Retina (tissue), 1 donor: Measurements from ENCODE around the gene EMX1.

ENCODE experiments used
- DNase-seq: peaks from one replicate; pipeline ENCODE4 v3.0.0-alpha.2; 2016

Gene EMX1

DNA sequence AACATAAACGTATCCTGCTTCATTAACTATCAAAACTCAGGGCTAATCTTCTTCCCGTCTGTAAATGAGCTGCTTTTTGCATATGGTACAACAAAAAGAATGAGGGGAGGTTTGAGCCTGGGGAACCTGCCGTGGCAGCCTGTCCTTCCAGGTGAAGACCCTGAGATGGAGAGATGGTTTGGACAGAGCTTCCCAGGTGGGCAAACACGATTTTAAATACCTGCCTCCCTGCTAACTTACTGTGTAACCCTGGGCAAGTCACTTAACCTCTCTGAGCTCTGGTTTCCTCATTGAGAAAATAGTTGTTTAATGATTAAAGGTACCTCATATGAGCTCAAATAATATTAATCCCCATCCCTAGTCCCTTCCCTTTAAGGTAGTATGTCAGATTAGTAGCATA is 9.0 kb downstream of the EMX1 start:
- no peak for DNase-seq

DNA sequence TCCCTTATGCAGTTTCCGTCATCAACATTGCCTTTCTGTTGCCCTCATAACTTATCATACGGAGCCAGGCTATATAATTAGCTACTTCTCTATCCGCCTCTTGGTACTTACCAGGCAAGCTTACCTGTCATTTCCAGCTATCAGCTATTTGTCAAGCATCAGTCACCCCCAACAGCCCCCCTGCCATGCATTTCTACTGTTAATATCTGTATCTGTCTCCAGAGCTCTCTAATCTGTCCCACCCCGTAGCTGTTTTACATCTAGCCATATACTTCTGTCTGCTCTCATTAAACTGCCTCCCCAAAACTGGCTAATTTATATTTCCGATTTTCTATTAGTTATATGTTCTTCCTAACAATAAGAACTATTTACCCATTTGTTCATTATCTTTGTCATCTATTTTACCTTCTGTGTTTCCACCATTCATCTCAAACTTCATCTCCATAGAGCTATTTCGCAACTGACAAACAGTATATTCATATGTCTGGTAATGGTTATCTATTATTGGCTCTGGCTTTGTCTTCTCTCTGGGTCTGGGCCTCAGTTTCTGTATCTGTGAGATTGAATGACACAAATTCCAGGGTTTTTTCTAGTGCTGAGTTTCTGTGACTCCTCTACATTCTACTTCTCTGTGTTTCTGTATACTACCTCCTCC is 9.6 kb downstream of the EMX1 start:
- no peak for DNase-seq

DNA sequence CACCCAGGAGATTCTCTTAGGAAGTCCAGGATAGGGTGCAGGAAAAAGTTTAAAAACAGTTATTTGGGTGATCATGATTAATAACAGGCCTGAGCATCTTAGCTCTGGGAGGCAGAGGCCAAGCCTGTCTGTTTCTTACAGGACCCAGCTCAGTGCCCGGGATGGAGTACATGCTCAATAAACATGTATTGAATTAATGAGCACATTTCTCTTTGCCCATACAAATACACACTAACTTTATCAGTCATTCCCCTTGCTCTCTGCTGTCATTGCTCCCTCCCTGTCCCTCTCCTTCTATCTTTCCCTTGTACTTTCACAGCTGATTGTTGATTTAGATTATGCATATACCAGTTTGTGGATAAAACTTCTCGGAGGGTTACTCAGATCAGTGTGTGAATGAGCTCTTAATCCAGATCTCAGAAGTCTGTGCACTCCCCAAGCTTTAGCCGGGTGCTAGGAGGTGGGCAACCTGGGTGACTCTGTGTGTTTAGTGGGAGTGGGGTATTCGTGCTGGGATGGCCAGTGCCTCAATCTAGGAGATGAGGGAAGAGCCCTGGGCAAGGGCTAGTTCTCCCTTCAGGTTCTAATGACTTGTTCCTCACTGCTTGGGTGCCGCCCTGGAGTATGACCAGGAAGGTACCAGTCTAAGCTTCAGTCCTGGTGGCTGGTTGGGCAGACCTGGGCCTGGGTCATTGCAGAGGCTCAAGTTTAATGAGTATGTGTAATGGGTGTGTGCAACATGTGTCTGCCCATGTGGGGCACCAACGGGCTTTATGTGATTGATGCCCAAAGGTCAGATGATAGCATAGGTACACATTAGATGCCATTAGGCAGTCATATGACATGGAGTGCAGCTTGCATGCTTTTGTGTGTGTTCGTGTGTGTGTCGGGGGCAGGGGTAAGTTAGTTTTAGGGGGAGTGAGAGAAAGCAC is 10.6 kb downstream of the EMX1 start:
- DNase-seq: no peak

DNA sequence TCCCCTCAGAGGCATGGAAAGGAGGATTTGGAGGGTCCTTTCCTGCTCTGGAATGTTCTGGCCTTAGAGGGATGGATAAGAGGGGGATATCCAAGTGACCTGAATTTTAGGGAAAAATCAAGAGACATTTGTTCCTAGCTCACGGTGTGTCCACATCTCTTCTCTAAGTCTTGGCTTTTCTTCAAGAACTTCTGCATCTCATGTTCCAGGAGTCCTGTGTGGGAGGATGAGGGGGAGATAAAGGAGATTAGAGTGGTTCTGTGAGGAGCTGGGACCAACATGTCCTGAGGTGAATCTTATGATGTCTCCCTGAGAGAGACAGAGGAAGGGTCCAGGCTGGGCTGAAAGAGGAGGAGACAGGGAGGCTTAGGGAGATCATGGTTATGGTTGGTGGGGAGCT is 11.7 kb downstream of the EMX1 start:
- no peak for DNase-seq

DNA sequence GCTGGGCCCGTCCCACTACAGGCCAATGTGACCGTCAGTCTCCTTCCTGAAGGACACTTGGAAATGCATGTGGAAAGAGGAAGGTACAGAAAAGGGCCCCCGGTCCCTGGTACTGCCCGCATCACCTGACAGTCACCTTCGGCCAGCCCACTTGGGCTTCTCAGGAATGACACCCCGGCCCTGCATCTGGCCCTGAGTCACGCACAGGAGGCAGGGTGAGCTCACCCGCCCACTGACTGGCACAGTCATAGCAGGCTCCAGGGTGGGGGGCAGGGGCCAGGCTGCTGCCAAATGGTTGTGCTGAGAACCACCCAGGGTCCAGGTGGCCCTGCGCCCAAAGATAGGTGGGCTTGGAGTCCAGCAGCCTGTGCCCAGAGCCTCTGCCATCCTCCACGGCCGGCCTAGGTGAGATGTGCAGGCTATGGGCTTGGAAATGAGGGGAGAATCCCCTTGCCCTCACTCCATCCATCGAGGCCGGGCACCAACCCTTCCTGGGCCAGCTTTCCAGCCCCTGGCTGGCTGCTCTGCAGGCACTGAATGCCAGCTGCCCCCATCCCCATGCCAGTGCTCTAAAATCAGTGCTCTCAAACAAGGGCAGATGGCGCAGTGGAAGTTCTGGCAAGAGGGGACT is 14.1 kb downstream of the EMX1 start:
- no peak for DNase-seq

DNA sequence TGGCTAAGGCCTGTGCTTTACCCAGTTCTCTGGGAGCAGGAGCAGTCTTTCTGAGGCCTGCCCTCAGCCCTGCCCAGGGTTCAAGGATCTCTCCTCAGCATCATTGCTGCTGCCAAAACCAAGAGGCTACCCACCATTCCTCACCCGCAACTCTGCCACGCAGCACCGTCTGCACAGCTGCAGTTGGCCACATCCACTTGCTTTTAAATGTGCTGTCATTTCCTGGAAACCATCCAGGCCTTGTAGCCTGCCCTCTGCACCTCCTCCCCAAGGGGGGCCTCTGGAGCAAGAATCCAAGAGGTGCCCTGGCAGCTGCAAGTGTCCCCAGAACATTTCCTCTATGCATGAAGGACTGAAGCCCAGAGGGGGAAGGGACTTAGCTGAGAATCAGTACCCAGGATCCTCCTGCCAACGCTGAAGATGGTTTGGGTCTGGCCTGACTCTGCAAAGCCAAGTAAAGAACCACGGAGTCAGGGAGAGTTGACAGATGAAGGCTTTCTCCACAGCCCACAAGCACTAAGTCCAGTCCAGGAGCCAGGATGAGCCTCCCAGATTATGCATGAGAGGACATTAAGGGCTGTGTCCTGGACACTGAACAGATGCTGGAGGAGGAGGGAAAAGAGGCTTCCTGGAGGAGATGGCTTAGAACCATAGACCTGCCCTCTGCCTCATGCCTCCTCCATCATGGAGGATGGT is 14.9 kb downstream of the EMX1 start:
- no peak for DNase-seq

DNA sequence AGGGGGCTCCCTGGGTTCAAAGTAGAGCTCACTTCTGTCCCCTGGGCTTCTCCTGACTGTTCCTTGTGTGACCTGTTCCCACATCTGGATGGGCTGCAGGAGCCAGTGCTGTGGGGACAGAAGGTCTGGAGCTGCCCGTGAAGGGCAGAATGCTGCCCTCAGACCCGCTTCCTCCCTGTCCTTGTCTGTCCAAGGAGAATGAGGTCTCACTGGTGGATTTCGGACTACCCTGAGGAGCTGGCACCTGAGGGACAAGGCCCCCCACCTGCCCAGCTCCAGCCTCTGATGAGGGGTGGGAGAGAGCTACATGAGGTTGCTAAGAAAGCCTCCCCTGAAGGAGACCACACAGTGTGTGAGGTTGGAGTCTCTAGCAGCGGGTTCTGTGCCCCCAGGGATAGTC is 15.5 kb downstream of the EMX1 start:
- DNase-seq: no peak

DNA sequence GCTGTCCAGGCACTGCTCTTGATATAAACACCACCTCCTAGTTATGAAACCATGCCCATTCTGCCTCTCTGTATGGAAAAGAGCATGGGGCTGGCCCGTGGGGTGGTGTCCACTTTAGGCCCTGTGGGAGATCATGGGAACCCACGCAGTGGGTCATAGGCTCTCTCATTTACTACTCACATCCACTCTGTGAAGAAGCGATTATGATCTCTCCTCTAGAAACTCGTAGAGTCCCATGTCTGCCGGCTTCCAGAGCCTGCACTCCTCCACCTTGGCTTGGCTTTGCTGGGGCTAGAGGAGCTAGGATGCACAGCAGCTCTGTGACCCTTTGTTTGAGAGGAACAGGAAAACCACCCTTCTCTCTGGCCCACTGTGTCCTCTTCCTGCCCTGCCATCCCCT is 15.9 kb downstream of the EMX1 start:
- no peak for DNase-seq

DNA sequence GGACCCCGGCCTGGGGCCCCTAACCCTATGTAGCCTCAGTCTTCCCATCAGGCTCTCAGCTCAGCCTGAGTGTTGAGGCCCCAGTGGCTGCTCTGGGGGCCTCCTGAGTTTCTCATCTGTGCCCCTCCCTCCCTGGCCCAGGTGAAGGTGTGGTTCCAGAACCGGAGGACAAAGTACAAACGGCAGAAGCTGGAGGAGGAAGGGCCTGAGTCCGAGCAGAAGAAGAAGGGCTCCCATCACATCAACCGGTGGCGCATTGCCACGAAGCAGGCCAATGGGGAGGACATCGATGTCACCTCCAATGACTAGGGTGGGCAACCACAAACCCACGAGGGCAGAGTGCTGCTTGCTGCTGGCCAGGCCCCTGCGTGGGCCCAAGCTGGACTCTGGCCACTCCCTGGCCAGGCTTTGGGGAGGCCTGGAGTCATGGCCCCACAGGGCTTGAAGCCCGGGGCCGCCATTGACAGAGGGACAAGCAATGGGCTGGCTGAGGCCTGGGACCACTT is 16.4 kb downstream of the EMX1 start:
- no peak for DNase-seq

DNA sequence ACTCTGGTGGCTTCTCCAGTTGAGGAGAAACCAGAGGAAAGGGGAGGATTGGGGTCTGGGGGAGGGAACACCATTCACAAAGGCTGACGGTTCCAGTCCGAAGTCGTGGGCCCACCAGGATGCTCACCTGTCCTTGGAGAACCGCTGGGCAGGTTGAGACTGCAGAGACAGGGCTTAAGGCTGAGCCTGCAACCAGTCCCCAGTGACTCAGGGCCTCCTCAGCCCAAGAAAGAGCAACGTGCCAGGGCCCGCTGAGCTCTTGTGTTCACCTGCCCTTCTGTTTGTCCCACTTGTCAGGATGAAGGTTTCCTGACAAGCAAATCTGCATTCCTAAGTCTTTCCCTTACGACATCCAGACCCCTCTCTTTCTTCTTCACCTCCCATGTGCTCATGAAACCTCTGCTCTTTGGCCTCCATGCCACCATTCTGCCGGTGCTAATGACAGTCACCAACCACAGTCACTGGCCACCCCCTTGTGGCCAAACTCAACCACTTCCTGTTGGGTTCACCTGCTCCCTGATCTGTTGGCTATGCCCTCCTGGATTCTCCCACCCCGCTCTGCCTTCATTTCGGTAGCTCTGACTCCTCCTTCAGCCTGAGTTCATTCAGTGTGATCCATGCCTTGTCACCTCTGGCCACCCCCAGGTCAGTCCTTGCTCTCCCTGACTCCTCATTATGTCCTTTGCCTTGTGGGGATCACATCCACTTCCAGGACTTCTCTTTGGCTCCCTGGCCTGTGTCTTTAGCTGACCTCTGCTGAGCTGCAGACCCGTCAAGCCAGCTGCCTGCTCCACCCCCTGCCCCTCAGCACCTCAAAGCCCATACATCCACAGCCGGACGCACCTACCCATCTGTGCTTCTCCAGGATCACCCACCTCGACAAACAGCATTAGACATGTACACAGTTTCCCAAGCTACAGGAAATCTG is 17.6 kb downstream of the EMX1 start:
- no peak for DNase-seq

DNA sequence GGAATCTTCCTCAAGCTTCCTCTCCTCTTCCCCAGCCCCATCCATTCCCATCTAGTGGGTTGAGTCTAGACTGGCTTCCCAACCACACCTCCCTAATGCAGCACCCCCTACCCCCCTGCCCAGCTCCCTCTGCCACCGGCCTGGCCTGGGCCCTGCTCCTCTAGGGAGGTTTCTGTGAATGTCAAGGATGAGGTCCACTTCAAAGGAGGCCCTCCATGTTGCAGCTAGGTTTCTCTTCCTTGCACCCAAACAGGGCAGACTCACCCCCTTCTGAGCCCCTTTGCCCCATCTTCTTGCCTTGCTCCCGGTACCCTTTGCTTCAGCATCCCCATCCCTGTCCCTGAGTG is 18.3 kb downstream of the EMX1 start:
- no peak for DNase-seq

DNA sequence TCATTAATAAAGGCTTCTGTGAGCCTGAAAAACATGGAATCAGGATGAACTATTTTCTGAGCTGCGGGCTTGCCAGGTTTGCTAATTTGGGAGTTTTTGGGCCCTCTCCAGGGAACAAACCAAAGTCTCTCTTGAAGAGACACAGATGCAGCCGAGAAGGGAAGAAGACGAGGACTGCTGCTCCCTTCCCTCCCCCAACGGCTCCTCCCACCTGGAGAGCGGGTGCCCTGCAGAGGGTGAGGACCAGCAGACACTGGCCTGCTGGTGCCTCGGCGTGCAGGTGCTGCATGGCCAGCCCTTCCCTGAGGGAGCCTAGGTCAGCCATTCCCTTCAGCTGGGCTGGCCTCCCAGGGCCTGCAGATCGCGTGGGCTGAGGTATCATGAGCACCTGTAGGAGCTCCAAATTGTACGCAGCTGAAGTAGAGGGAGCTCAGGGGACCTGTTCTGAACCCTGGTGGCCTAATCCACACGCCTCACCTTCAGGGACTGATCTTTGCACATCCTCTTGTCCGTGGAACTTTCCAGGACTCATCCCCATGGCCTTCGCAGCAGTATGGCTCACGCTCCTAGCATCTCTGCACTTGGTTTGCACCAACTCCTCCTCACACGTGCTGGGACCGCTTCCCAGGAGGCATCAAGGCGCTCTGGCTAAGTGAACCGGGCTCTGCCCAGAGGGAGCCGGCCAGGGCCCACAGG is 19.5 kb downstream of the EMX1 start:
- DNase-seq: no peak

DNA sequence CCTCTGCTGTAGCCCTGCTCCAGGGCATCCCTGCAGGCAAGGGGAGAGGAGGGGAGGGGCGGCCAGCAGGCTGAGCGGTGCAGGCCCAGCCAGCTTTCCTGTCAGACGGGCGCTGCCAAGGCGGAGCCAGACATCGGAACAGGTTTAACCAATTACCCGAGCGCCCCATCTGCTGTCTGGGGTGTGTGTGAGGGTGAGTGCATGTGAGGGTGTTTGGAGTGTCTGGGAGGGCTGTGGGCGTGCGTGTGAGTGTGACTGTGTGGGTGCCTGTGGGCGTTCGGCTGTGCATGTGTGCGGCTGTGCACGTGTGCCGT is 20.0 kb downstream of the EMX1 start:
- no peak for DNase-seq

DNA sequence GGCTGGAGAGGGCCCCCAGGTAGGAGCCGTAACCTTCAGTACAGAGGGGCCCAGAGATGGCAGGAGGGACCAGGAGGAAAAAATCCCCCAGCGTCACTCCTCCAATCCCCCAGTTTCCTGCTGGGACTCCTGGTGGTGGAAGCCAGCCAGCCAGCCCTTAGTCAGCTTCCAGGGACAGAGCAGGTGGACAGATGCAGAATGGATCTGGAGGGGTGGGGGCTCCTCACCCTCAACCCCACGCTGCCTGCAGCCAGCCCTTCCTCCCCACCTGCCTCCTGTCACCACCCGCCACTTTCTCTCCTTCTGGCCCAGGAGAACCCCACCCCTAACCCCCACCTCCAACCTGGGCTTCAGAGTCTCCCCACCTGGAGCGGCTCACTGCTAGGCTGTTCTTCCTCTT is 21.1 kb downstream of the EMX1 start:
- no peak for DNase-seq

DNA sequence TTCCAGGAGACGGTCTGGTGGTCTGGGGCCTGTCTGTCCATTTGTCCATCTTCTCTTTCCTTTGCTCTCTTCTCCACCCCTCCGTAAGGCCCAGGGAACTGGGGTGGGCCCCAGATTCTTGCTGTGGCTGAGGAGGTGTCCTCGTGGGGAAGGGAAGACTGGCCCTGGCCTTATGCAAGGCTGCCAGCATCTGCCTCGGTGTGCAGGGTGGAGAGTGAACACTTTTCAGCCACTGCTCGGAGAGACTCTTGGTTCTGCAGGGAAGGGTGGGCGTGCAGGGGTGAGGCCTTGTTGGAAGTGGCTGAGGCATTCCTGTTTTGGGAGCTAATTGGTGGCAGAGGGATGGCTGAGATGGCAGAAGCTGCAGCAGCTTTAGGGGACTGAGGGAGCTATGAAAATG is 23.0 kb downstream of the EMX1 start:
- DNase-seq: no peak

DNA sequence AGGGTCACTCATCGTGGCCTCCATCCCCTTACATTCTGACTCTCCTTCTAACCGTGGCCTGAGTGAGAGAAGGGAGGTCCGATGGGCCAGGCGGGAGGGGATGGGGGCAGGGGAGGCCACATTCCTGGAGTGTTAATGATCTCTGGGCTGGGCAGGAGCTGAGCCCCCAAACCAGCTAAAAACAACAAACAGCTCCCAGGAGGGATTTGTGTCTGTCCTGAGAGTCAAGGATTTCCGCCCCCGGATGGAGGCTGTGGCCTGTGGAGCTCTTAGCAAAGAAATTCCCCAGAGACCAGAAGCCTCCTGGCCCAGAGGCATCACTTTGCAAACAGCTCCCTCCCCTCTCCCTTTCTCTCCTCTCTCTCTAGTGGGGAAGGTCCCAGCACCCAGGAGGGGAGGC is 23.5 kb downstream of the EMX1 start:
- DNase-seq: no peak

DNA sequence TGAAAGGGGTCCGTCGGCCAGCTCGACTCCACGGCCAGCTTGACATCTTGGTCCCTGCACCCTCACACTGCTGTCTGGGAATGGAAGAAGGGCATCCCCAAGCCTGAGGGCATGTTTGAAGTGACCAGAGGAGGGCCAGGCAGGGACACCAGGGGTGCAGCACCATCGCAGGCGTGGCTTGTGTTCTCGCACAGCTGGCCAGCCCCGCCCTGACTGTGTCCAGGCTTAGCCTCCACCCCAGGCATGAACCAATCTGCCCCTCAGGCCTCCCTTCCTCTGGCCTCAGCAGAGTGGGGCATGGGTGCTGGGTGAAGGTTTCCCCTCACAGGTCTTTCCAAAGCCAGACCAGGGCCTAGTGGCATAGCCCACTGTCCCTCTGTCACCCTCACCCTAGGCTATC is 25.0 kb downstream of the EMX1 start:
- DNase-seq: no peak

DNA sequence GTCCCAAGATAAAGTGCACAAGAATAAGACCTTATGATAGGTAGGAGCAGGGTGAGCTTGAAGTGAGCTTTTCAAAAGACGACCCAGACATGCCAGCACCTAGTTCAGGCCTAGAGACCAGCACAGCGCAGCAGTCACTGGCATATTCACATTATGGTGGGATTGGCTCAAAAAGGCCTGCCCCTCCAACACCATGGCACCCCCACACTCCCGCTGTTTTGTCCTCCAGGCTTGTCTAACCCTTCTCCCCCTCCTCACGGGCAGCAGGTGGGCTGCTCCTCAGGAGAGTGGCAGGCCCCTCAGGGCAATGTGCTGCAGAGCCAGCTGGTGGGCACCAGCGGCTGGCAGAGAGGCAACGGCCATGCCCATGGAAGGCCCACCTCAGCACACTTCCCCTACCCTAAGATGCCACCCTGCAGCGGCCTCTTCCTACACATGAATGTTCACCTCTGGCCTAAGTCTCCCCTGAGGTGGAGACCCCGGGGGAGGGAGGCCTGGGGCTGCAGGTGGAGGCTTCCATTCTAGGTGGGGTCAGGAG is 25.6 kb downstream of the EMX1 start:
- no peak for DNase-seq

DNA sequence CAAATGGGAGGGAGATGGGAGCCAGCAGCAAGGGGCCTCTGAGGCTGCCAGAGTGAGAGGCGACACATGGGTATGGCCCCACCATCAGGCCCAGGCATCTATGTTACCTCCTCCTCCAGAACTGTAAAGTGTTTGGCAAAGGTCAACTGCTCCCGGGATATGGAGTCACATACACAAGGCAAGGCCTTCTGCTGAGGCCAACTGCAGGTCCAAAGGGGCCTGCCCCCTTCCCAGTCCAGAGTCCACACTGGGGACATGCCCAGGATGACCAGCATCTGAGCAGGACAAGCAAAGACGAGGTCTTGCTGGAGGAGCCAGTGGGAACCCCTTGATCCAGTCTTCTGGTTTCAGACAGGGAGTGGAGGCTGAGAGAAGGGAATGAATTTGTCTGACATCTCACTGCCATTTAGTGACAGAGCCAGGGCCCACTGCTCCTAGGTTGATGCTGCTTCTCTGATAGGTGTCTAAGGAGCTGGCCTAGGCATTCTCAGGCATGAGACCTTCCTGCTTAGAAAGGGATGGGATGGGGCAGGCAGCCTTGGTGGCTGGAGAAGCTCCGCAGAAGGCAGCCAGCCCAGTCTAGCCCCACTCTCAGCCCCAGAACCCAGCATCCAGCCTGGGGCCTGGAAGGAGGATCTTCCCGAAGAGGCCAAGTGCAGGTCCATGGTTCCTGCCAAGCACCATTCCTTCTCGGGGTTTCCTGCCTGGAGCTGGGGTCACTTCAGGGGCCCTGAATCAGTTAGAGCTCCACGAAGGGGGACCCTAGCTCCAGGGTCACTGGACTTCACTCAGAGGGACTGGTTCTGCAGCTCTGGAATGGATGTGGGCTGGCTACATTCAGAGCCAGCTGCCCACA is 26.4 kb downstream of the EMX1 start:
- DNase-seq: no peak

DNA sequence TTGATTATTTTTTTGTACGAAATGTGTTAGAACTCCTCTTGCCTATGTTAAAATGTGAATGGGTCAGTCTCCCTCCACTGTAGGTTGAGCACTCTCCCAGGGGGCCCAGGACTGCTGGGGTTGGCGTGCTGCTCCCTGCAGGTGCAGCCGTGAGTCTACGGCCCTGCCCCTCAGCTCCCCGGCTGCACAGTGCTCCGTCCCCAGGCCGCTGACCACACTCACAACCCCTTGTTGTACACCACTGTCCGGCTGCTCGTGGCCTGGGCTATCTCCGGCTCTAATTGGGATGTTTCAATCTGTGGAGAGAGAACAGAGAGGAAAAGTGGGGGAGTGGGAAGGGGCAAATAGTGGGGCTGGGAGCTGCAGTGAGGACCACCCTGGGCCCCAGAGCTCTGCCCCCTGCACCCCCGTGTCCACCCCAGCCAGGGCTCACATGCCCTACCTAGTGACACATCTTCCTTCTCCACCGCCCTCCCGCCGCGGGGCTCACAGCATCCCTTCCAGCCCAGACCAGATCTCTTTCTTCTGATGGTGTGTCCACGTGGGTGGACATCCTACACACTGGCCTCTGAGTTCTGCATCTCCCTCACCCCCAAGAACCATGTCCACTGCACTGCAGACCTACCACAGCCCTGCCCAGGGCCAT is 27.6 kb downstream of the EMX1 start:
- no peak for DNase-seq
